Measurements from ENCODE around the gene SIAH1. TPM values are rescaled to one million over a fixed set of nuclear protein-coding genes. Genes with fewer than 3 reads are reported as not detected.
"Not testable (repeated sequence)": the region's sequence is repeated elsewhere in the genome, so short reads cannot be mapped to it uniquely, and the experiment has no call there.

Gene SIAH1
- total and polyA plus RNA-seq, 9 donors: 24.3 to 36.4 (median 27.3) TPM

DNA sequence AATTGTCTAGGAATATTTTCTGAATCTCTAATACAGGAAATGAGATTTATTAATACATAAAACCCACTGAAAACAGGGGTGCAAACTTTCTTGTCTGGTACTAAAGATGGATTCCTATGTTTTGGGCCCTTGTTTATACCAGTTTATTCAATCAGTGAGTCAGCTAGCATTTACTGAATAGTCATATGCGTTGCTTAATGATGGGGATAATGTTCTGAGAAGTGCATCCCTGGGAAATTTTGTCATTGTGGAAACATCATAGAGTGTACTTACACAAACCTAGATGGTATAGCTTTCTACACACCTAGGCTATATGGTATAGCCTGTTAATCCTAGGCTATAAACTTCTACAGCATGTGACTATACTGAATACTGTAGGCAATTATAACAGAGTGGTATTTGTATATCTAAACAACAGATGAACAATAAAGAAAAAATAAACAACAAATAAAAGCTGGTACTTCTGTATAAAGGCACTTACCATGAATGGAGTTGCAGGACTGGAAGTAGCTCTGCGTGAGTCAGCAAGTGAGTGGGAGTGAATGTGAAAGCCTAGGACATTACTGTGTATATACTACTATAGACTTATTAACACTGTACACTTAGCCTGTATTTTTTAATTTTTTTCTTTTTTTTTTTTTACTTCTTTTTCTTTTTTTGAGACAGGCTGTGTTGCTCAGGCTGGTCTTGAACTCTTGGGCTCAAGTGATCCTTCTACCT, 63.7 kb downstream of the SIAH1 start:
- H3K27me3 ChIP-seq: no peaks in the 10 kb centered on the region
- H3K27ac ChIP-seq: no peak overlapping the region
- TF ChIP-seq, protein P1, sequence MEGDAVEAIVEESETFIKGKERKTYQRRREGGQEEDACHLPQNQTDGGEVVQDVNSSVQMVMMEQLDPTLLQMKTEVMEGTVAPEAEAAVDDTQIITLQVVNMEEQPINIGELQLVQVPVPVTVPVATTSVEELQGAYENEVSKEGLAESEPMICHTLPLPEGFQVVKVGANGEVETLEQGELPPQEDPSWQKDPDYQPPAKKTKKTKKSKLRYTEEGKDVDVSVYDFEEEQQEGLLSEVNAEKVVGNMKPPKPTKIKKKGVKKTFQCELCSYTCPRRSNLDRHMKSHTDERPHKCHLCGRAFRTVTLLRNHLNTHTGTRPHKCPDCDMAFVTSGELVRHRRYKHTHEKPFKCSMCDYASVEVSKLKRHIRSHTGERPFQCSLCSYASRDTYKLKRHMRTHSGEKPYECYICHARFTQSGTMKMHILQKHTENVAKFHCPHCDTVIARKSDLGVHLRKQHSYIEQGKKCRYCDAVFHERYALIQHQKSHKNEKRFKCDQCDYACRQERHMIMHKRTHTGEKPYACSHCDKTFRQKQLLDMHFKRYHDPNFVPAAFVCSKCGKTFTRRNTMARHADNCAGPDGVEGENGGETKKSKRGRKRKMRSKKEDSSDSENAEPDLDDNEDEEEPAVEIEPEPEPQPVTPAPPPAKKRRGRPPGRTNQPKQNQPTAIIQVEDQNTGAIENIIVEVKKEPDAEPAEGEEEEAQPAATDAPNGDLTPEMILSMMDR (IDR thresholded peaks at IDR 0.05): no peak
- no peak for TF ChIP-seq POLR2A (IDR thresholded peaks at IDR 0.05)
- no peak for TF ChIP-seq EP300 (IDR thresholded peaks at IDR 0.05)
- no peaks in the 10 kb centered on the region for H3K4me1 ChIP-seq (ENCODE audit: insufficient read depth)
- no peak for DNase-seq
- H3K4me3 ChIP-seq: no peak overlapping the region
- intact Hi-C loops (cut with DNase I): no loop called here
- no peaks in the 10 kb centered on the region for H3K9me3 ChIP-seq
- WGBS, 3 donors: 81 to 88% (median 84%) methylated on average over 2 of the region's 2 CpGs
- no peaks in the 10 kb centered on the region for H3K36me3 ChIP-seq

DNA sequence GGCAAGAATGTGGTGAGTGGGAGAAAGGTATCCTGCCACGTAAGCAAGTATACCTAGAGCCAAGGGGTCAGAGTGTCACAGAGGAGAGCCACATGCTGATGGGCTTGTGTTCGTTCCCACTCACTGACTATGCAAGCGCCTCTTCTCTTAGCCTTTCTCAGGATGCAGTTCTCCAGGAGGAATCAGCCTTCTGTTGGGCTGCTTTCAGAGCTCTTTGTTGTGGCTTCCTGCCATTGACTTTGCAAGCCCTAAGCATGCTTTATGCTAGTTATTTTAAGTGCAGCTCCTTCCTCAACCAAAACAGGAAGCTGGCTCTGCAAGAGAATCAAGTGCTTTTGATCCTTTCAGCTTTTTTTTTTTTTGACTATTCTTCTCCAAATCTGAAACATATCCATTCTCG, 66.6 kb downstream of the SIAH1 start:
- DNase-seq: no peak
- TF ChIP-seq, protein P1 (IDR thresholded peaks at IDR 0.05): no peak
- no peak for TF ChIP-seq POLR2A (IDR thresholded peaks at IDR 0.05)
- no peak for TF ChIP-seq EP300 (IDR thresholded peaks at IDR 0.05)
- intact Hi-C loops (cut with DNase I): no loop called here

DNA sequence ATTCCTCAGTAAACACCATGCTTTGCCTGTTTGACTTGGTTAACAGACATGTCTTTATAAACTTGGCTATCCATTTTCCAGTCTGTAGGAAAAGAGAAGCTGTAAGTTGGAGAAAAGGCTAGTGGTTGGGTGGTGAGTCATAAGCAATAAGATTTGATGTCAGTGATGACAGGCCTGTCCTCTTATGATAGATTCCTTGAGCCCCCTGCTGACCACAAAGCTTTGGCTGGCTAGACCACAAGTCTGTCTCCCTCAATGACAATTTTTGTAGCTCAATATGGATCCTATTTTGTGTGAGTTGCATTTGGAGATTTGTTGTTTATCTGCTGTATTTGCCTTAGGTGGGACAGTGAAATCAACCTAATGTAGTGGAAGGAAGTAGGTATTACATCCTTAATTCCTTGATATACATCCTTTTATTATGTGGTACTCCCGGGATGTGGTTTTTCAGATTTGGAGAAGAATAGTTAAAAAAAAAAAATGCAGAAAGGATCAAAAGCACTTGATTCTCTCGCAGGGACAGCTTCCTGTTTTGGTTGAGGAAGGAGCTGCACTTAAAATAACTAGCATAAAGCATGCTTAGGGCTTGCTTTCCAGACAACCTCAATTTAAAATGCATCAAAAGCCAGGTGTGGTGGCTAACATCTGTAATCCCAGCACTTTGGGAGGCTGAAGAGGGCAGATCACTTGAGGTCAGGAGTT, 67.4 kb downstream of the SIAH1 start:
- 57 to 80% (median 71%) methylated on average over 2 of the region's 2 CpGs for WGBS, 3 donors
- Histone ChIP-seq H3K4me3 (no peak overlapping the region), H3K36me3 (no peaks in the 10 kb centered on the region), H3K27me3 (no peaks in the 10 kb centered on the region), H3K27ac (no peak overlapping the region), H3K9me3 (no peaks in the 10 kb centered on the region), H3K4me1 (ENCODE audit: insufficient read depth) (no peaks in the 10 kb centered on the region)
- no peak for TF ChIP-seq POLR2A (IDR thresholded peaks at IDR 0.05)
- no peak for TF ChIP-seq EP300 (IDR thresholded peaks at IDR 0.05)
- no peak for DNase-seq
- intact Hi-C loops (cut with DNase I): no loop called here

More for the DNA sequence above, 66.6 kb downstream of the SIAH1 start:
- no peak overlapping the region for H3K4me3 ChIP-seq
- 12 to 25% (median 16%) methylated on average over 4 of the region's 4 CpGs for WGBS, 3 donors
- H3K27ac ChIP-seq: no peak overlapping the region
- H3K36me3 ChIP-seq: no peaks in the 10 kb centered on the region
- no peaks in the 10 kb centered on the region for H3K9me3 ChIP-seq
- H3K27me3 ChIP-seq: no peaks in the 10 kb centered on the region
- no peaks in the 10 kb centered on the region for H3K4me1 ChIP-seq (ENCODE audit: insufficient read depth)

DNA sequence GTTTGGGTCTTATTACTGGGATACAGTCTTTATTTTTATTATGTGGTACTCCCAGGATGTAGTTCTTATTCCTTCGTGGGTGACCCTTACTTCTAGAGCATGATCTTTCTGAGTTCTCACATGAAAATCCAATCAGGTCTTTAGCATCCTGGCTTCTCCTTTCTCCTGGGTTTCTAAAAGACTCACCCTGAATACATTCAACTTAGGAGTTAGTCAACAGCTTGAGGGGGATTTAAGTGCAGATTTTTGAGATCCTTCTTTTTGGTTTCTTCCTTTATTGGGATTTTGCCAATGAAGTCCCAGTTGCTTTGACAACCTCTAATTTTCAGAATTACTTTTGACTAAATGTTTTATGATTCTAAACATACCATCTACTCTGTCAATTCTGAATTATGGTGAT, 68.2 kb downstream of the SIAH1 start:
- intact Hi-C loops (cut with DNase I): no loop called here
- no peaks in the 10 kb centered on the region for H3K27me3 ChIP-seq
- no peaks in the 10 kb centered on the region for H3K36me3 ChIP-seq
- no peak overlapping the region for H3K27ac ChIP-seq
- DNase-seq: no peak
- H3K4me3 ChIP-seq: no peak overlapping the region
- TF ChIP-seq EP300 (IDR thresholded peaks at IDR 0.05): no peak
- TF ChIP-seq POLR2A (IDR thresholded peaks at IDR 0.05): no peak
- TF ChIP-seq, protein P1 (IDR thresholded peaks at IDR 0.05): no peak
- H3K9me3 ChIP-seq: peaks cover 0 to 5% of the 10 kb centered on the region in 2 donors
- no peaks in the 10 kb centered on the region for H3K4me1 ChIP-seq (ENCODE audit: insufficient read depth)
- WGBS, 3 donors: 83 to 94% (median 90%) methylated on average over 1 of the region's 1 CpG

DNA sequence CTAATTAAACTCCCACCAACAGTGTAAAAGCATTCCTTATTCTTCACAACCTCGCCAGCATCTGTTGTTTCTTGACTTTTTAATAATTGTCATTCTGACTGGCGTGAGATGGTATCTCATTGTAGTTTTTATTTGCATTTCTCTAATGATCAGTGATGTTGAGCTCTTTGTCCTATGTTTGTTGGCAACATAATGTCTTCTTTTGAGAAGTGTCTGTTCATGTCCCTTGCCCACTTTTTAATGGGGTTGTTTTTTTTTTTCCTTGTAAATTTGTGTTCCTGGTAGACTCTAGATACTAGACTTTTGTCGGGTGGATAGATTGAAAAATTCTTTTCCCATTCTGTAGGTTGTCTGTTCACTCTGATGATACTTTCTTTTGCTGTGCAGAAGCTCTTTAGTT, 71.3 kb downstream of the SIAH1 start:
- H3K36me3 ChIP-seq; DNase-seq; H3K4me1 ChIP-seq (ENCODE audit: insufficient read depth); H3K27me3 ChIP-seq; intact Hi-C loops (cut with DNase I); H3K4me3 ChIP-seq; H3K27ac ChIP-seq: not testable (repeated sequence)
- peaks cover 5 to 10% of the 10 kb centered on the region in 2 donors for H3K9me3 ChIP-seq
- 97 to 98% (median 97%) methylated on average over 3 of the region's 3 CpGs for WGBS, 3 donors
